Measurements from ENCODE around the gene SLC24A3.

Gene SLC24A3

DNA sequence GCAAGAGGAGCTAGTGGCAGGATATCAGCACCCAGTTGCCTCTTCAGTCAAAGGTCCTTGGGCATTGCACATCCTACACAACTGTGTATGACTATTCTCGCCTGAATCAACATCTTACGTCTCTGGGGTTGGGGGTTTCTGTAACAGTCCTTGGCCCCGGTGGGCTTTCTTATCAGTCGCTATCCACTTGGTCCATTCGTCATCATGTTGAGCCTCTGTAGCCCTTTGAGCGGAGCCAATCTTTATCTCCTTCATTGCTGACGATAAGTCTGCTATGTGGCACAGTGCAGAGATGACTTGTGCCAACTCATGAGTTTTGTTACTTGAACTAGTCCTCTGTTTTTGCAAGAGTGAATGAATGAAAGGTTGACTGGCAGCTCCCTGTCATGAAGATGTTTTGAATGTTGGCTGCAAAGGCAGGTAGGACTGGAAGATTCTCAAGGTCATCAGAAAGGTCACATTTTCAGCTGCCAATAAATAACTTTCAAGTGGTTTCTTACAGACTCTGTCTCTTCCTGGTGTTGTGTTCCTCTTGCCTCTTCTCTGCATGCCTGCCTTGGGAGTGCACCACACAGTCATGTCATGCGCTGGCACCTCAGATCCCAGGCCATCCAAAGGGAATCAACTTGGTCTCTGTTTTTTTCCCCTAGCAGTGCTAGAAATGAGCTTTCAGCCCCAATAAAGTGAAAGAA is 238.9 kb downstream of the SLC24A3 start:
- in situ Hi-C loops (cut with MboI; ENCODE audit: low sequenced_read_pairs) = no loop called here

DNA sequence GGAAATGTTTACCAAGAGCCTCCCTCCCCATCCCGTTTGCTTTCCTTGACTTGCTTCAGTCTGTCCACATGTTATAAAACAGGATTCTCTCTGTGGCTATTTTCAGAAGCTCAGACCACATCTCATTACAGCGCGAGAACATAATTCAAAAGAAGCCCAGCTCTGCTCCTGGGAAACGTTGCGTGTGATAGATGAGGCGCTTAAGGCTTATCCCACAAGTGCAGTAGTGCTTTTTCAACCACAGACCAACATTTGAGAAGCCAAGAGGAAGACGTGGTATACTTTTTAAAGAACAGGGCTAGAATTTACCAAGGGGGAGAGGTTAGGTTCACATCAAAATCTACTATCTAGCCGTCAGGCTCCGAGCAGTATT is 239.5 kb downstream of the SLC24A3 start:
- in situ Hi-C loops (cut with MboI; ENCODE audit: low sequenced_read_pairs) = no loop called here

DNA sequence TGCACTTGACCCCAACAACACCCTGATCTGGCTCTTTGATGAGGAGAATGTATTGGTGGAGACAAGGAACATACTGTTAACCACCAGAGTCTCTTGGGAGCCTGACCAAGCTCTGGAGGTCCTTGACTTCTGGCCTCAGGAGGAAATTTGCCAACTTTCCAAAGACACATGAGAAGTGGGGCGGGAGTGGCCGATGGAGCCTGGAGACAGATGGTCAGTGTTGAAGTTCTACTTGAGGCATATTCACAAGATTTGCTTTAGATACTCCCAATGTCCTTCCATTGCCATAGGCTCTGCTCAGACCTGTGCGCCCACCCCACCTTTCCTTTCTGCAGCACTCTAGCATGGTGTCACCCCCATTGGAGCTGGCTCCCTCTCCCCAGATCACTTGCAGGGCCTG is 241.0 kb downstream of the SLC24A3 start:
- in situ Hi-C loops (cut with MboI; ENCODE audit: low sequenced_read_pairs) = no loop called here

DNA sequence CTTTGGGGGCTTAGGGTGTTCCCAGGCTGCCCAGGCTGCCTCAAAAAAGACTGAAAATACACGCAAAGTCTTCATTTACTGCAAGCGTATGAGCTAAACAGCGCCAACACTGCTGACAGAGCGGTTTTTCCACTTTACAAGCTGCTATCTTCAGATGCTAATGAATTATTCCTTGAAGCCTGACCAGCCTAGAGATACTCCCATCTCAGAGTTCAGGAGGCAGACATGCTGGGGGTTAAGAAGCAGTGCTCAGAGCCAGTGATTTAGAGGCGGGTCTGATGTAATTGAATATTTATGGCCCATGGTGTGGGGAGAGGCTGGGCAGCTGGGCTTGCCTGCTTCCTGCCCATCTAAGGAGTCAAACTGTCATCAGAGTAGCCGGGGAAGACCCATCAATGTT is 241.4 kb downstream of the SLC24A3 start:
- in situ Hi-C loops (cut with MboI; ENCODE audit: low sequenced_read_pairs) = no loop called here

DNA sequence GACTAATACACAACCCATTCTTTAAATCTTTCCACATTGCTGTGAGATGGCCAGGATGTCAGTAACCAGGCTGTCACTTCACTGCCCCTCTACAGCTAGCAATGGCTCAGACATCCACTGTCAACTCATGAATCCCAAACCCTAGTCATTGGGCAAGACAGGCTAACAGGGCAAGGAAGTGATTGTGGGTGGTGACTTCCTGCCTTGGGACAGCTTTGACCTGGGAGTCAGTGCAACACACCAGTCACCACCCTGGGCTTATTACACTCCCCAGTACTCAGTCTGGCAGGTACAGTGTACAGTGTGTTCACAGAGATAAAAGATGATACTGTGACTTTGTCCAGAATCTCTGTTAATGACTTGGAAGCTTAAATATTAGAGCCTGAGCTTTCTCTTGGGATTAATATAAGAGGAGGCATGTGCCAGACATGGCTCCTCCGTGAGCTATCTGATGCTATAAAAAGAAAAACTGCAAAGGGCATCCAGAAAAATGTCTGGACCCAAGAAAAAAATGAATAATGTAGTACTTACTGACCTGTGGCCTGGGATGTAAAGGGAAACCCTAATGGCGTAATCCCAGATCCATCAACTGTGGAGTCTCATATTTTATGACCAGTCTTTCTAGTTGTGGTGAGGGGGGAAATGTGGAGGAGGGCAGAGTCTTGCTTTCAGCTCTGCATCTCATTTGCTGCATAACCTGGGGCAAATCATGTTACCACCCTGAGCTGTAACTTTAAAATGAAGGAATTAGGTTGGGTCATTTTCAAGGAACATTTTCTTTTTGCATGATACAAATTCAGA is 244.4 kb downstream of the SLC24A3 start:
- in situ Hi-C loops (cut with MboI; ENCODE audit: low sequenced_read_pairs) = no loop called here

DNA sequence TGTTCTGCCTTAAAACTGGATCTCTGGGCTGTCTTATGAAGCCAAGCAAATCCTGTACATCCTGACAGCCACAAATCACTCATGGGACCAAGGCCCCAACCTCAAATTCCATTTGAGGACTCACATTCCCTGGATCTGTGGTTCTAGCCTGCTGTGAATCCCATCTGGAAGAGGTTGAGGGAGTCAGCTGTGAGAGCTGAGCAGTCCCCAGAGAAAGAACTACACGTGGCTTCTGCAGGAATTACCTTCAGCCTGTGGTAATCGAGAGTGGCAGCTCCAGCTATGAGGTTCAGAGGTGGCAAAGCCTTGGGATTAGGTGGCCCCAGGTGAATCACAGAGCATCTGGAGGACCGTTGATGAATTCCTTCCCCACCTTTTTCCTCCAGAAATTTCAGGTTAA is 245.2 kb downstream of the SLC24A3 start:
- in situ Hi-C loops (cut with MboI; ENCODE audit: low sequenced_read_pairs) = no loop called here

DNA sequence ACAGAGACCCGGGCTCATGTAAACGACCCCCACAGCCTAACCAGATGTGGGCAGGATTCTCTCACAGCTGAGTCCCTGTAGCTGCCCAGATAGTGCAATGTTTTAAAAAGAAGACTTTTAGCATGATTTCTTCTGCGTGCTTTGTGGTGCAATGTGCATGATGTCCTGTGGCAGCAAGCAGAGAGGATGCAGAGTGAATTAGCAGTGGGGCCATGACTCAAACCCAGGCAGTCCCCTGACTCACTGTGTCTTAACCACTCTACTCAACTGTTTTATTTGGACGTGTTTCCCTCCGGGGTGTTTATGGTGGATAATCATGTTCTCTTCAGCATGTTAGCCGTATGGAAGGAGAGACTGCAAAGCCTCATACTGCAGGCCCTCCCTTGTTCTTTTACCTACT is 247.9 kb downstream of the SLC24A3 start:
- in situ Hi-C loops (cut with MboI; ENCODE audit: low sequenced_read_pairs) = no loop called here

DNA sequence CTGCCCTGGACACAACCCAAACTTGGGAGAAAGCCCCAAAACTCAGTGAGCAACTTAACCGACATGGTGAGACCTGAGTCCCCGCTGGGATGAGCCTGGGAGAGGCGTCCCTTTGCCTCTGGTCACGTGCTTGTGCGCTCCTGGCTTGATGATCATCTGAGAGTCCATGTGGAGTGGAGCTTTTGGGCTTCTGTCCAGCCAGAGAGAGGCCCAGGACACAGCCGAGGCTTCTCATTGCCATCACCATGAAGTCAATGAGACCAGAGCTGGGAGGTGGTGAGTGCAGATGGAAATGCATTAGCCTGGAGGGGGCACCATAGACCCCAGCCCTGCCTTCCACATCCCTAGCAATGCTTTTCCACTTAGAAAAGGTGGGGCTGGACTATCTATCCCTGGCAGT is 250.0 kb downstream of the SLC24A3 start:
- in situ Hi-C loops (cut with MboI; ENCODE audit: low sequenced_read_pairs) = no loop called here

DNA sequence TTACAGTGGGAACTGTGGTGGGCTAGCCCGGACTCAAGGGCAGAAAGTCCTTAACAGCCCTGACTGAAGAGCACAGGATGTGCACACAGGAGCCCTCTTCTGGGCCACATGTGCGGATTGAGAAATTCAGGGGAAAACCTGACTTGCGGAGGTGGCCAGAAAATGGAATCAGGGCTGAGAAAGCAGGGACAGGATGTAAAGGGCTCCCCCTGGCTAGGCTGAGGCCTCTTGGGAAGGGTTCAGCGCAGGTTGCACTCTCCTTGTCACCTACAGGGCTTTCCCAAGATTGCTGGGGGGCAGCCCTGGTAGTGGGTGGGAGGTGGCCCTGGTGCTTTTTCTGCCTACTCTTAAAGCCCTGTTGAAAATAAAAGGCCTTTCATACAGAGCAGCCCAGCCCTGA is 251.2 kb downstream of the SLC24A3 start:
- in situ Hi-C loops (cut with MboI; ENCODE audit: low sequenced_read_pairs) = no loop called here

DNA sequence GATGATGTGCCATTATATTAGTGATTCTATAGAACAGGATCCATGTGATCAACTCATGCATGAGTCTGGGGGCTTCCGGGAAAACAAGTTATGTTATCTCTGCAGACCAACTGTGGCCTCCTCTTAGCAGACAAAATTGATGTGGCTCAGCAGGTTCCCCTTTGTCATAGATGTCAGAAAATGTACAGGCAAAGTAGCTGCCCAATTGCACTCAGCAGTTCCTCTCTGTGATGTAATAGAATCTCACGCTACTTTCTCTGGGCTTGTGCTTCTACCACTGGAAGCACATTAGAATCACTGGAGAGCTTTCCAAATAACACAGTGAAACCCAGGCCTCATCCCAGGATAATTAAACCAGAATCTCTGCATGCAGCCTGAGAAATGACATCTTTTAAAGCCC is 253.1 kb downstream of the SLC24A3 start:
- in situ Hi-C loops (cut with MboI; ENCODE audit: low sequenced_read_pairs) = no loop called here

DNA sequence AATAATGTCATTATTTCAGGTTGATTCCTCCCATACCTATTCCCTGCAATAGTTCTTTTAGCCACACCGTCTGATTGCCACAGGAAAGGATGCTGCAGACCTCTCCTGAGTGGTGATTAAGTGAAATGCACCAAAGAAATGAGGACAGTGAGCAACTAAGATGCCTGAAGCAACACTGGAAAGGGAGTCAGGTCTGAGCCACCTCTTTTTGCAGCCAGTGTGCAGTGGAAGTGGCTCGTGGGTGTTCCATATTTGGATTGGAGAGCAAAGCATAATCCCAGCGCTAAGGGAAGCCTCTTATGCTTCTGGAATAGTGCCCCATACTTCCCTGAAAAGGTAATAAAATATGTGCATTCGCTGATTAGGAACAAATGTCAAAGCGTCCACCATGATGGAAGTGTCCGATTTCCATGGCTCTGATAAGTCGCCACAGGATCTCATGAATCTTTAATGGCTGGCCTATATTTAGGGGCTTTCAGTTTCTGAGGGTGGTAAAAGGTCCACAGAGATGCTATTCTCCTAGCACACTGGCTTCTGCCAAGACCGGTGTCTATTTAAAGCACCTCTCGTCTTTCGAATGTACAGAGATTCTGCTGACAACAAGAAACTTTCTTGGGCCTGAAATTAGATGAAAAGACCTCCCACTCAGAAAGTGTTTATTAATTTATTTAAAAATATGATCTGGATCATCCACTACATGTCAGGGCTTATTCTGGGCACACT is 253.9 kb downstream of the SLC24A3 start:
- in situ Hi-C loops (cut with MboI; ENCODE audit: low sequenced_read_pairs) = no loop called here

DNA sequence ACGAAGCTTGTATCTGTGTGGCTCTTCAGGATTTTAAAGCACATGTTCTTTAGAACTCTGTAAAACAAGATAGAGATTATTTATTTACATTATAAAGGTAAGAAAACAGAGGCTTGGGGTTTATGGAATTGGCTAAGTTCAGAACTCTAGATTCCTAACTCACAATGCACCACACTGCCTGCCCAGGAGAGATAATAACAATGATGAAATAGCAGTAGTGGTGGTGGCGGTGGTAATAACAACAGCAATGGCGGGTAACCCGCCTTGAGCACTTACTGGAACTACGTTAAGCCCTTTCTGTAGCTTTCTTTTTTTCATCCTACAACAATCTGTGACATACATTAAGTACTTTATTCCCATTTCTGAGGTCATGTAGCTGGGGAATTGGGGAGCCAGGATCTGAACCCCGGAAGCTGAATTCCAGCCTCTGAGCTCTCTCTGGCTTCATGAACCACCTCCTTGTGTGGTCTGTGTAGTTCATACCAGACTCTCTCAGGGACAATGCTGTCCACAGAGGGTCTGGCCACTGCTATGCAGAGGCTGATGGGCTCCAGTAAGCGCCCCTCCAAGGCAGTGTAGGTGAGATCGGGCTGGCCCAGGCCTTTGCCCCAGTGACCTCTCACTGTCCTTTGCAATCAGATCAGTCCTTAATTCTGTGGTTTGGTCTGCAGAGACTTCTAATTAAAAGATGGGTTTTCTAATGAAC is 260.9 kb downstream of the SLC24A3 start:
- in situ Hi-C loops (cut with MboI; ENCODE audit: low sequenced_read_pairs) = no loop called here

DNA sequence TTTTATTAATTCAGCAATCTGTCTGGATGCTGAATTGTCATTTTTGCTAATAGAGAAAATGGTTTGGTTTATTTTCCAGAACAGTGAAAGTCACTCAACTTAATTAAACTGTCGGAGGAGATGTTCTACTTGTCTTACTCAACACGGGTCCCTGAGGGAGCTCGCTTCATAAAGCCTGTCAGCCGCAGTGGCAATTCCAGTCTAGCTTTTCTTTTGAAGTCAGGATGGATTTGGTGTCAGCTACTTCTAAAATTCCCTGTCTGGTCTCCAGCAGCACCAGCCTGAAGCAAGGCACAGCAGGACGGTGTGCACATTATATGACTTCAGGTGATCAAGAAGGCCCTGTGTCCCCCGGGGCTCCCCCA is 261.5 kb downstream of the SLC24A3 start:
- in situ Hi-C loops (cut with MboI; ENCODE audit: low sequenced_read_pairs) = no loop called here

DNA sequence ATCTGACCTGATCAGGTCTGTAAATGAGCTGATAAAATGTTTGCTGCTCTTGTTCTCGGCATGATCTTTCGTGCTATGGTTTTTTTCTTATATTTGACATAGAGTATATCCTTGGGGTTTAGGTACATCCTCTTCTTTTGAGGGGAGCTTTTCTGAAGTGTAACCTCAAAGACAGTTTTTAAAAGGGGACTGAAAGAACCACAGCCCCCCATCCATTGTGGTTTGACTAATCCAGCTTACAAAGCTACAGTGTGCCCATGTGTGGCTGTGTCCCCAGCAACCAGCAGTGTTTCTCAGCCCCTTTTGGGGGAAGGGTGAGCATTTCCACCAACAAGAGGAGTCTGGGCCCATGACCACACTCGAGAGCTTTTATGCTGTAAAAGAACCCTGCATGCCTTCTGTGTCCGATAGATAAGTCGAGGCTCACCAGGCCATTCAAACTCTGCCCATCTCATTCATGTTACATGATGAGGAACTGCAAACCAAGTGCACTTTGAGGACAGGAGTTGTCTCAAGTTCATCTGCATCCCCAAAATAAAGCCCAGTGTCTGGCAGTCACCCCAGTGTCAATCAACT is 266.0 kb downstream of the SLC24A3 start:
- in situ Hi-C loops (cut with MboI; ENCODE audit: low sequenced_read_pairs) = no loop called here

DNA sequence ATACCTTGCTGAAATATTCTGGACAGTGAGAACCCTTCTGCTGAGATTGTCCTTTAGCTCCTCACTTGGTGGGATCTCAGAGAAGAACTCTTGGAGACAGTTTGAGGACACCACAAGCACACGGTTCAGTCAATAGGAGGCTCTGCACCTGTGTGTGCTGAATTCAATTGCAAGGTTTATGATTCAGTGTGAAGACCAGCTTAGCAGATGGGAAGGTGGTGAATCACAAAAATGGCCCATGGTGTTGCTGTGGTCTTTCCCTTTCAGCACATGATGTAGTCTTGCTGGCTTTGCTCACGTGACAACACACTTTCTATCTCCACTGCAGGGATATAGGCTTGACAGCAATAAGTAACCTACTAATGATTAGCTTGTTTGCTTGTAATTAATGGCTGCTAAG is 270.3 kb downstream of the SLC24A3 start:
- in situ Hi-C loops (cut with MboI; ENCODE audit: low sequenced_read_pairs) = no loop called here

DNA sequence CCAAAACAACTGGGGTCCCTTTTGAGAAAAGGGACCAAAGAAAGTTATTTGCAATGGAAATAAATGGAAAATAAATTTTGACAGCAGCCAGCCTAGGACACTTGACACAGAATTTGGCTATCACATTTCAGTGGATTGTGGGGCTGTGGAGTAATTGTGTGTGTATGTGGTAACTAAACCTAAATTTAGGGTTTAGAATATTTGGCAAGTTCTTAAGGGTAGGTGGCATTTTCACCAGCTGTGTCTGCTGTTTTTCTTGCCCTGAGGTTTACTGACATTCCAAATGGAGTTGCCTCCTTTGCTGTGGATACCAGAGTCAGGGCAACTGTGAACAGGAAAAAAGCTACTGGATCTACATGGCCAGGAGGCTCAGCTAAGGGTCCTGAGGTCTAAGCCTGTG is 270.9 kb downstream of the SLC24A3 start:
- in situ Hi-C loops (cut with MboI; ENCODE audit: low sequenced_read_pairs) = no loop called here

DNA sequence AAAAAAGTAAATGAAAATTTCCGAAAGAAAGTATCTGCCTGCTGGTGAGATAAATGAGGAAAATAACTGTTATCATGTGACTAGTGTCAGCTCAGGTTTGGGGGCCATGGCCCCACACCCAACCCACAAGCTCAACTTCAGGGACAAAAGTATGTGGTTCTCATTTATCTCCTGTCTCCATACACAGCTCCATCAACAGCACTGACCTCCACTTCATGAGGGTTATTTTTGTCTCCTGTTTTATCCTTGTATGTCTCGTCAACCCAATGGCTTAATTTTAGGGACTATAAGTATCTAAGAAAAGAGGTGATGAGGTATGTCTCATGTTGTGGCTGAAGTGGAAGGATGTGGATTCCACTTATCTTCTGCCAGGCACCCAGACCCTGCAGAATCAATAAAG is 274.0 kb downstream of the SLC24A3 start:
- in situ Hi-C loops (cut with MboI; ENCODE audit: low sequenced_read_pairs) = no loop called here

DNA sequence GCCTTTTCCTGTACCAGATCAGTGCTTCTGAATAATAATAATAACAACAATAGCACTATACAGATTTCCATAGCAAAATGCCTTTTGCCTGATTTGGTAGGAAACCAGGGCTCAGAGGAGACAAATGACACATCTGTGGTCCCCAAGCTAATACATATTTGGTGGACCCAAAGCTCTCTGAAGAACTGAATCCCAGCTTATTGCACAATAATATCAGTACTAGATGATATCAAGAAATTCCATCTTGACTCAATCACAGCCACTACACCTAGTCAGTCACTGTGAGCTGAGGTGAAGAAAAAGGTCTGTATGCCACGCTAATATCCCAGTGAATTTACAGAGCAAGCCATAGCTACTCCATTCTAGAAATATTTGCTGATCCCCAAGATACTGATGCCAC is 275.0 kb downstream of the SLC24A3 start:
- in situ Hi-C loops (cut with MboI; ENCODE audit: low sequenced_read_pairs) = no loop called here

DNA sequence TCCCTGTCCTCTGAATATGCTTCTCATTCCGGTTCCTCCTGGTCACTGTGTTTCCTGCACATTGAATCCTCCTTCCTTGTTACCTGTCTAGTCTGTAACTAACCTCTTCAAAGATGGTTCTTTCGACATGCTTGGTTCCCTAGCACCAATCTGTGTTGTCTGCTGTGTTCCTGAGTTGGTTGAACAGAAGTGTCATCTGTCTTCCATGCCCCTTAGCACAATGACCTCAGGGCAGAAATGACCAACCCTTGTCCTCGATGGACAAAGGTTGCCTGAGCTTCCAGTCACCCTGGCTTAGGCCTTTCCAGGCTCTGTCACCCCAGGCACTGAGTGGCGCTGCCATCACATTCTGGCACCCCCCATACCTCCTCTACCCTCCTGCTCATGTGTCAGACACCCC is 278.8 kb downstream of the SLC24A3 start:
- in situ Hi-C loops (cut with MboI; ENCODE audit: low sequenced_read_pairs) = no loop called here

DNA sequence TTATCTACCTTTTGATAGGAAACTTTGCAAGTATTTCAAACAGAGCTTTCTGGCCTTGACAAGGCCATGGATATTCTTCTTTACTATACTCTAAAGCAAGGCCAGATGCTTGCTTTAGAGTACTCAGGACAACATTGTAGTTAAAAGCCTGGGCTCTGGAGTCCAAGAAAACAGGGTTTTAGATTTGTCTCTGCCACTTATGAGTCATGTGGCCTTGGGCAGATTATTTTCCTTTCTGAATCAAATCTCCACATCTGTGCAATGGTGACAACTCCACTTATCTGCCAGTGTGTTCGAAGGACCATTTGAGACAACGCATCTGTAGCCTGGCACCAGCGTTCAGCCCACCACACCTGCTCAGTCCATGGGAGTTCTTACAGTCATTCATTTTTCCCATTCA is 279.7 kb downstream of the SLC24A3 start:
- in situ Hi-C loops (cut with MboI; ENCODE audit: low sequenced_read_pairs) = no loop called here

DNA sequence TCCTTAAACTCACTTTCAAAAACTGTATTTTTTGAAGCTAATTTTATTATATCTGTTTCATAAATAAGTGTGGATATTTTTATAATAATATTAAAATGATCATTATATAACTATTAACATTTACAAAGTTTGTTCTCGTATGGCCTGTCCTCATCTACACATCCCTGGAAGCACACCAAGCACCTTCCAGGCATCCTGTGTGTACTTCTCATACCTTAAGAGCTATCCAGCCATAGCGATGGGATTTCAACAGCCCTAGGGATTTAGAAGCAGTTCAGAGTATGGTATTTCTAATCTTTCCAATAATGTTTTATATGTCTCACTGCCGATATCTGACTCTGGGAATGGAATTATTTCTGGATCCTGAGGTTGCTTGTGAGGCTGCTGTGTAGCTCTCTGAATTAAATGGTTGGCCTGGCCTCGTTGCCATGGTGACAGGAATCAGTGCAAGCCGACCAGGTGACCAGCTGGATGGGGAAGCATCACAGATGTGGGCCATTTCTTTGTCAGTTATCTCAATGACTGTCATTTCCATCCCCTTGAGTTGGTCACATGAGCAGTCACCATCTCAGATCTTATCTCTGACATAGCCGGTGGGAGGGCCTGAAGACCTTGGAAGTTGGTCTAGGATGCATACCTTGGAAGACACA is 280.4 kb downstream of the SLC24A3 start:
- in situ Hi-C loops (cut with MboI; ENCODE audit: low sequenced_read_pairs) = no loop called here
